GM18499 (cell line): ENCODE measurements around the gene ZBTB33.
A peak's percentile ranks its signal among the peaks of the same experiment; 100 is the strongest.

Experiments
- ATAC-seq: cut with Tn5 transposase; IDR thresholded peaks from one replicate; pipeline ENCODE4 v1.9.1; 2021; ENCODE audit warnings: moderate number of reproducible peaks; ENCODE audit not compliant: insufficient read depth, unreplicated experiment

The ZBTB33 gene

GRCh38 chrX:120250522-120251271 lies at the start of gene ZBTB33:
Gene ZBTB33, plus strand, starts transcription at chrX:120250812. Its CDS starts 2,604 bp downstream, at chrX:120253416.
- peak; percentile 85 for ATAC-seq

- no peak for ATAC-seq
Measured at GRCh38 chrX:120200851-120201250, 49.8 kb upstream of the ZBTB33 start.

GRCh38 chrX:120205816-120206753 lies 44.5 kb upstream of the ZBTB33 start:
- ATAC-seq: no peak

- no peak for ATAC-seq
Measured at GRCh38 chrX:120207009-120207605, 43.5 kb upstream of the ZBTB33 start.

- peak; percentile 75 for ATAC-seq
Measured at GRCh38 chrX:120213438-120214265, 37.0 kb upstream of the ZBTB33 start.

GRCh38 chrX:120223374-120223773 lies 27.2 kb upstream of the ZBTB33 start:
- ATAC-seq: no peak

- no peak for ATAC-seq
Measured at GRCh38 chrX:120224388-120224787, 26.2 kb upstream of the ZBTB33 start.

- ATAC-seq: no peak
Measured at GRCh38 chrX:120228187-120228908, 22.3 kb upstream of the ZBTB33 start.

GRCh38 chrX:120235284-120235683 lies 15.3 kb upstream of the ZBTB33 start:
- no peak for ATAC-seq

GRCh38 chrX:120236687-120237479 lies 13.7 kb upstream of the ZBTB33 start:
- ATAC-seq: no peak

GRCh38 chrX:120238933-120239332 lies 11.7 kb upstream of the ZBTB33 start:
- no peak for ATAC-seq

GRCh38 chrX:120242813-120243212 lies 7.8 kb upstream of the ZBTB33 start:
- ATAC-seq: no peak

GRCh38 chrX:120244395-120244734 lies 6.2 kb upstream of the ZBTB33 start:
- ATAC-seq: no peak

GRCh38 chrX:120244735-120245498 lies 5.7 kb upstream of the ZBTB33 start:
- ATAC-seq: no peak

GRCh38 chrX:120251471-120252011 lies 929 bp downstream of the ZBTB33 start:
- no peak for ATAC-seq

GRCh38 chrX:120253784-120254183 lies 3.2 kb downstream of the ZBTB33 start:
- no peak for ATAC-seq

- no peak for ATAC-seq
Measured at GRCh38 chrX:120260369-120260768, 9.8 kb downstream of the ZBTB33 start.
